ENCODE measurements around the gene TGFBR3.

DNA sequence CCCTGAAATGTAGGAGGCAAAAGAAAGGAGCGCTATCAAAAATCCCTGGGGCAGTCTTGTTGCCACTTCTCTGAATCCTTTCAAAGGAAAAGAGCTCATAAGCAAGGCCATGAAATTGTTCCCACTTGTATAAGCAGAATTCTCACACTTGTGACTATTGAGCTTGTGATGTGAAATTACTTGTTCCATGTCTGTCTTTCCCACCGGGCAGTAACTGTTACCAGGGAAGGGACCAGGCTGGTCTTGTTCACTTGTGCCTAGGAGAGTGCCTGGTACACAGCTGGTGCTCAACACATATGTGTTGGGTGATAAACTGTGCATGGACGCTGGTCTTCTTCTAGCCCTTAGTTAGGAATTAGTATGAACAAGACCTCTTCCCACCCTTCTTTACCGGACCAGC, 234.7 kb downstream of the TGFBR3 start:
- TF ChIP-seq SMC3 (IDR thresholded peaks at IDR 0.05; ENCODE audit: low read depth, low read length) (no peak), POLR2A (IDR thresholded peaks at IDR 0.05; ENCODE audit: low read depth, low read length) (no peak), CTCF (conservative IDR thresholded peaks at IDR 0.05; ENCODE audit: low read depth, low read length) (no peak), RAD21 (IDR thresholded peaks at IDR 0.05; ENCODE audit: low read length) (no peak)
